ENCODE data around the gene ERVH48-1.
A peak's percentile ranks its signal among the peaks of the same experiment; 100 is the strongest.
"Not testable (repeated sequence)": the region's sequence is repeated elsewhere in the genome, so short reads cannot be mapped to it uniquely, and the experiment has no call there.

ERVH48-1 gene

GRCh38 chr21:42939582-42940413 is 14.4 kb upstream of the ERVH48-1 start:
- no peak for DNase-seq (ENCODE audit: extremely low read depth in 1 of 2, low read depth in 1 of 2)

GRCh38 chr21:42938606-42938995 is 13.2 kb upstream of the ERVH48-1 start:
- DNase-seq (ENCODE audit: extremely low read depth in 1 of 2, low read depth in 1 of 2) = not testable (repeated sequence)

- no peak for DNase-seq (ENCODE audit: extremely low read depth in 1 of 2, low read depth in 1 of 2)
These were observed 12.7 kb upstream of the ERVH48-1 start for GRCh38 chr21:42937960-42938605.

- DNase-seq (ENCODE audit: extremely low read depth in 1 of 2, low read depth in 1 of 2) = not testable (repeated sequence)
These were observed 11.9 kb upstream of the ERVH48-1 start for GRCh38 chr21:42937034-42937940.

GRCh38 chr21:42936360-42936759 is 10.9 kb upstream of the ERVH48-1 start:
- not testable (repeated sequence) for DNase-seq (ENCODE audit: extremely low read depth in 1 of 2, low read depth in 1 of 2)

GRCh38 chr21:42933973-42934372 is 8.5 kb upstream of the ERVH48-1 start:
- DNase-seq (ENCODE audit: extremely low read depth in 1 of 2, low read depth in 1 of 2) = not testable (repeated sequence)

DNA sequence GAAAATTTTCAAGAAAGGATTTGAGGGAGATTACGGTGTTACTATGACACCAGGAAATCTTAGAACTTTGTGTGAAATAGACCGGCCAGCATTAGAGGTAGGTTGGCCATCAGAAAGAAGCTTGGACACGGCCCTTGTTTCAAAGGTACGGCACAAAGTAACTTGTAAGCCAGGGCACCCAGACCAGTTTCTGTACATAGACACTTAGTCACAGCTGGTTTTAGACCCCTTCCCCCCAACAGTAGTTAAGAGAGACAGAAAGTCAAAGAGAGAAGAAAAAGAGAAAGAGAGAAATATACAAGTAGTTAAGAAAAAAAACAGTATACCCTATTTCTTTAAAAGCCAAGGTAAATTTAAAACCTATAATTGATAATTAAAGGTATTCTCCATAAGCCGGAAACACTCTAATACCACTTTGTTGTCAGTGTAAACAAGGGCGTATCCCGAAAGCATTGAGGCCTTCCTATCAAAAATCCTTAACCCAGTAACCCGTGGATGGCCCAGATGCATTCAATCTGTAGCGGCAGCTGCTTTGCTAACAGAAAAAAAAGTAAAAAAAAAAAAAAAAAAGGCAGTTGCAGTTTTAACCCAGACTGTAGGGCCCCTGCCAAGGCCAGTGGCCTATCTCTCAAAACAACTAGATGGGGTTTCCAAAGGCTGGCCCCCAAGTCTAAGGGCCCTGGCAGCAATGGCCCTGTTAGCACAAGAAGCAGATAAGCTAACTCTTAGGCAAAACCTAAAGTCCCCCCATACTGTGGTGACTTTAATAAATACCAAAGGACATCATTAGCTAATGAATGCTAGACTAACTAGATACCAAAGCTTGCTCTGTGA is 7.9 kb upstream of the ERVH48-1 start:
- not testable (repeated sequence) for DNase-seq (ENCODE audit: extremely low read depth in 1 of 2, low read depth in 1 of 2)

- not testable (repeated sequence) for DNase-seq (ENCODE audit: extremely low read depth in 1 of 2, low read depth in 1 of 2)
These were observed 7.1 kb upstream of the ERVH48-1 start for GRCh38 chr21:42932378-42933136.

GRCh38 chr21:42931560-42932235 is 6.3 kb upstream of the ERVH48-1 start:
- no peak for DNase-seq (ENCODE audit: extremely low read depth in 1 of 2, low read depth in 1 of 2)

- no peak for DNase-seq (ENCODE audit: extremely low read depth in 1 of 2, low read depth in 1 of 2)
These were observed 4.5 kb upstream of the ERVH48-1 start for GRCh38 chr21:42929969-42930368.

DNA sequence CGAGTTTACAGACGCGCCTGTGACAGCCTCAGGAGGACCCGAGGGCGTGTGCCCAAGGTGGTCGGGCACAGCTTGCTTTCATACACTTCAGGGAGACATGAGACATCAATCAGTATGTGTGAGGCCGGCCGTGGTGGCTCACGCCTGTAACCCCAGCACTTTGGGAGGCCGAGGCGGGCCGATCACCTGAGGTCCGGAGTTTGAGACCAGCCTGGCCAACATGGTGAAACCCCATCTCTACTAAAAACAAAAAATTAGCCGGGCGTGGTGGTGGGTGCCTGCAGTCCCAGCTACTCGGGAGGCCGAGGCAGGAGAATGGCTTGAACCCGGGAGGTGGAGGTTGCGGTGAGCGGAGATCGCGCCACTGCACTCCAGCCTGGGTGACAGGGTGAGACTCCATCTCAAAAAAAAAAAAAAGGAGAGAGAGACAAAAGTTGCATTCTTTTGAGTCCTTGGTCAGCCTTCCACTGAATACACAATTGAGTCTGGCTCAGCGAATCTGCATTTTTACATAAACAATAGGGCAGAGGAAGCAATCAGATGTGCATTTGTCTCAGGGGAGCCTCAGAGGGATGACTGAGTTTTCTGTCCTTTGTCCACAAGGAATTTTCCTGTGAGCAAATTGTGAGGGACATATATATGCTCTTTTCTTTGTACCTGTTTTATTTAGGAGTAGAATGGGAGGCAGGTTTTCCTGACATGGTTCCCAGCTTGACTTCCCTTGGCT is 2.2 kb upstream of the ERVH48-1 start:
- not testable (repeated sequence) for DNase-seq (ENCODE audit: extremely low read depth in 1 of 2, low read depth in 1 of 2)

DNA sequence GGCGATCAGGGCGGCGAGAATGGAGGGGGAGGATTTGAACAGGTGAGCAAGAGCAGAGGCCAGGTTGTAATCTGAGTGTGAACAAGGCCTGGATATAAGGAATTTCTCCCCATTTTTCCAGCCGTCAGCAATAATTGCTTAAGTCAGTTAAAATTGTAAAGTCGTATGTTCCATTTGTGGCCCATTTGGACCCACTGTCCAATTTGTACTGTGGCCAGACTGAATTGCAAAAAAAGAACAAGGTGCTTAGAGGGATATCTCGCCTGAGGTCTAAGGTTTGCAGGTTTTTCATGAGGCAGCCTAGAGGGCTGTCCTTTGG is 1.0 kb downstream of the ERVH48-1 start:
- no peak for DNase-seq (ENCODE audit: extremely low read depth in 1 of 2, low read depth in 1 of 2)

DNA sequence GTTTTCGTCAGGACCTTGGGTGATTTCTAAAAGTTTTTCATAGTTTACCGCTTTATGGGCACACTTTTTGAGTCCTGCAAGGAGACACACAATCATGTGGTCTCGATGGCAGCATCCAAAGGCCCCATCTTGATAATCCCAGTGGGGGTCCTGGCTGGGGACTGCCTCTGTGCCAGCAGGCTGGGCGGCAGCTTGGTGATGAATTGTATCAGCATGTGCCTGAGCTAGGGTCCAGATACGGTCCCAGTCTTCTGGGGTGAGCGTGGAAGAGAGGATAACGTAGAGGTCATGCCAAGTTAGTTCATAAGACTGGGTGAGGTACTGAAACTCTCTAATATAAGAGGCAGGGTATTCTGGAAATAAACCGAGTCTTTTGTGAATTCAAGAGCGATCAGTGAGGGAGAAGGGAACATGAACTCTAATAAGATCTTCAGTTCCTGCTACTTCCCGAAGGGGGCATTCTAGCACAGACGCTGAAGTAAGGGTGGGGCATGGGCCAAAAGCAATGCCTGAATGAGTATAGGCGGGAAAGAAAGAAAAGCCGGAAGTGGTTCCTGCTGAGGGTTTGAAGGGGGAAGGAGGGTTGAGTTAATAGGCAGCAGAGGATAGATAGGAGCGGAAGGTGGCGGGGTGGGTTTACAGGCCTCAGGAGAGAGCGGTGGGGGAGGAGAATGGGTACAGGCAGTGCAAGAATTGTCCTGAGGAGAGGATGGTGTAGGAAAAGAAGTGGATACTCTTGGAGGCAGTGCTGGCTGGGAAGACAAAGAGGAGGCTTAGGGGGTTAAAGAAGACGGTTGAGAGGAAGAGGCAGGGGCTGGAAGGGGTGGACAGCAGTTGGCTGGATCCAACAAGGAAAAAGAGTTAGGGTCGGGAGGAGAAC is 1.6 kb downstream of the ERVH48-1 start:
- DNase-seq (ENCODE audit: extremely low read depth in 1 of 2, low read depth in 1 of 2) = peak; percentile 29 to 67

GRCh38 chr21:42922918-42923317 is 2.5 kb downstream of the ERVH48-1 start:
- no peak for DNase-seq (ENCODE audit: extremely low read depth in 1 of 2, low read depth in 1 of 2)

DNA sequence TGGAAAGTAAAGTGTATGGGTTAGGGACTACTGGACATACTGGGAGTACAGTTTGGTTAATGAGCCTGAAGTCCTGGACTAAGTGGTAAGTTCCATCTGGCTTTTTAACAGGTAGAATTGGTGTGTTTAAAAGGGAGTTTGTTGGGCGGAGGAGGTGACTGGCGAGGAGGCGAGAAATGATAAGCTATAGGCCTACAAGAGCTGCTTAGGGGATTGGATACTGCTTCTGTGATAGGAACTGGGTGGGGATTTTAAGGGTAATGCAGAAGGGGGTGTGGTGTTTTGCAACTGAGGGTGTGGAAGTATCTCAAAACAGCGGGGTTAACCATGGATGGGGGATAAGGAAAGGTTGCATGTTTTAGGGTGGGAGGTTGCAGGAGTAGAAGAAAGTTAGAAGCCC is 3.5 kb downstream of the ERVH48-1 start:
- no peak for DNase-seq (ENCODE audit: extremely low read depth in 1 of 2, low read depth in 1 of 2)

DNA sequence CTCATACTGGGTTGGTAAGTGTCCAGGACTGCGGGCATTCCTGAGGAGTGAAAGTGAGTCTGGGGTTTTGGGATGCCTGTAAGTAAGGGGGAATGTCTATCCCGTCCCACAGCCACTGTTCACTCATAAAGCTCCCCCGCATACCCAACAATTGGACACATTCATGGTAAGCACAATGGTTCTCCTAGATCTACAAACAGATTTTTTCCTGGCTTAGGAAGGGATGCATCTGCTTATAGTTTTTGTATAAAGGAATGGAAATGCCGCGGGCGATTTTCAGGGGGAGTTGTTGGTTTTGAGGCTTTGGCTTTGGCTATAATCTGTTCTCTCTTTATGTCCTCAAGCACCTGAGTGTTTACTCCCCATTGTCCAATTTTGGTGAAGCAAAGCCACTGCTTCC is 7.1 kb downstream of the ERVH48-1 start:
- no peak for DNase-seq (ENCODE audit: extremely low read depth in 1 of 2, low read depth in 1 of 2)

- no peak for DNase-seq (ENCODE audit: extremely low read depth in 1 of 2, low read depth in 1 of 2)
These were observed 12.0 kb downstream of the ERVH48-1 start for GRCh38 chr21:42913476-42913875.

GRCh38 chr21:42911920-42912319 is 13.5 kb downstream of the ERVH48-1 start:
- not testable (repeated sequence) for DNase-seq (ENCODE audit: extremely low read depth in 1 of 2, low read depth in 1 of 2)

Measured in stimulated activated CD8-positive, alpha-beta memory T cell treated with anti-CD3 and anti-CD28 coated beads, Interleukin-7, amount 100 ng/mL, for 48 hours (primary cell).